Measurements from ENCODE around the gene CSMD2. TPM values are rescaled to one million over a fixed set of nuclear protein-coding genes. Genes with fewer than 3 reads are reported as not detected.
A peak's percentile ranks its signal among the peaks of the same experiment; 100 is the strongest.
"Not testable (repeated sequence)": the region's sequence is repeated elsewhere in the genome, so short reads cannot be mapped to it uniquely, and the experiment has no call there.

The CSMD2 gene
- total RNA-seq, 1 donor from 2014 or later = under 0.01 TPM

- no peak for DNase-seq (ENCODE audit: low read depth in 2 of 2)
Observed at GRCh38 chr1:33512226-33513011, 652.6 kb downstream of the CSMD2 start.

GRCh38 chr1:33509276-33509675 is 655.8 kb downstream of the CSMD2 start:
- not testable (repeated sequence) for DNase-seq (ENCODE audit: low read depth in 2 of 2)

- no peak for DNase-seq (ENCODE audit: low read depth in 2 of 2)
Observed at GRCh38 chr1:33508151-33508550, 656.9 kb downstream of the CSMD2 start.

- DNase-seq (ENCODE audit: low read depth in 2 of 2) = no peak
Observed at GRCh38 chr1:33507661-33508060, 657.4 kb downstream of the CSMD2 start.

GRCh38 chr1:33503506-33503905 is 661.5 kb downstream of the CSMD2 start:
- DNase-seq (ENCODE audit: low read depth in 2 of 2) = no peak

GRCh38 chr1:33502726-33503125 is 662.3 kb downstream of the CSMD2 start:
- no peak for DNase-seq (ENCODE audit: low read depth in 2 of 2)

DNA sequence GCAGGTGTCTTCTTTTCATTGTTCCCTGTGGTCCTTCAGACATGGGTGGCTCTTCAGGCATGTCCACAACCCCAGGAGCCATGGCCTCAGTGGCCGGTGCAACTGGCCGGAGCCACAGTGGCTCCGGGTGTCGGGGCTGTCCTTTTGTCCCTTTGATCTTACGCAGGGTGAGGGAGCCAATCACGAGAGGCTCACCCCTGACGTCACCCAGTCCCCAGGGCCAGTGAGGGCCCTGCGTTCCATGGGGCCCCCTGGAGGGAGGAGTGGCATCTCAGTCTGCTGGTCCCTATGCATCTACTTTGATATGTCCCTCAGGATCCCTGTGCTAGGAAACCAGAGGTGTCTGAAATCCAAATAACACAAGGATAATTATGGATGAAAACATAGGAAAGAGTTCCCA is 663.3 kb downstream of the CSMD2 start:
- no peak for DNase-seq (ENCODE audit: low read depth in 2 of 2)

DNA sequence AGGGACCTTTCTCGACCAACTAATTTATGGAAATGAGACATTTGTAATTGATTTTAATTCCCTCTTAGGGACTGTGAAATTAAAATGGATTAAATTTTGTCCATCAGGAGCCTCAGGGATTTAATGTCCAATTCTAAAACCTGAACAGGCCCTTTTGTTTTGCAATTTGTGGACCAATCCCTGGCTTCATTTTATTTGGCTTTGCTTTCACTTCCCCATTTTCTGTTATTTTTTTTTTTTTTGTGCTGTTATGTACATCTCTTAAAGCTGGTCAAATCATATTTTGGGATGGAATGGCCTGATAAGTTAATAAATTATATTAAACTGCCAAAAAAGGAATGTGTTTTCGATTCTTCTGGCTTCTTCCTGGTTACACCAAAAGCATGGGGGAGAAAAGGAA is 663.7 kb downstream of the CSMD2 start:
- no peak for DNase-seq (ENCODE audit: low read depth in 2 of 2)

DNA sequence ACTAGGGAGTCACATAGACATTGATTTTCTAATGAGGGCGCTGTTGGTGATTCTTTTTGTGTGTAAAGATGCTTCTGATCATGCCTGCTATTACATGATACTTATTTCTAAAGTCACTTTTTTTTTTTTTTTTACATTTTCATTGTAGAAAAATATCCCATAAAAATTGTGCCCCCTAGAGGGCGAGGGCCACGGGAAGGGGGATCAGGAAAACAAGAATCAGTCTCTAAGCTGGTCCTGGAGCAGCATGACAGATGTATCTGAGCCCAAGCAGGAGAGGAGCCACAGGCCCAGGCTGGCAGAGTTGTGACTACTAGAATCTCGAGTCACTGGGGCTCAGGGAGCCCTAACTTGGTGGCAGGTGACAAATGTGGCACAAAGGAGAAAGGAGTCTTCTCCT is 664.5 kb downstream of the CSMD2 start:
- no peak for DNase-seq (ENCODE audit: low read depth in 2 of 2)

DNA sequence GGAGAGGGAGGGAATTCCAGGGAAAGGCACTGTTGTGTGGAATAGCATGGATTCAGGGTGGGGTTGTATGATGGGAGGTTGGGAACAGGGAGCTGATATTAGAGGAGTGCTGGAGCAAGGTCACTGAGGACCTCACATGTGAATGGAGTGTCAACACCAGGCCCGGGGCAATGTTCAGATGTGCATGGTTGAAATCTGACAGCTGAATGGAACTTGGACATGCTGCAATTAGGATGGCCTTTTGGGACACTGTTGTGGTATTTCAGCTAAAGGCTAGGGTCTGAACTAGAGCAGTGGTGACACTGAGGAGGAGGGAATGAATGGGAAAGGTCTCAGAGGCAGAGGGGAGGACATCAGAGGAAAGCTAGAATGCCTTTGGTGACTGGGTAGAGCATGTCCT is 667.6 kb downstream of the CSMD2 start:
- no peak for DNase-seq (ENCODE audit: low read depth in 2 of 2)

GRCh38 chr1:33494929-33495328 is 670.1 kb downstream of the CSMD2 start:
- no peak for DNase-seq (ENCODE audit: low read depth in 2 of 2)

- no peak for DNase-seq (ENCODE audit: low read depth in 2 of 2)
Observed at GRCh38 chr1:33488624-33489023, 676.4 kb downstream of the CSMD2 start.

GRCh38 chr1:33482412-33482811 is 682.6 kb downstream of the CSMD2 start:
- DNase-seq (ENCODE audit: low read depth in 2 of 2) = no peak

GRCh38 chr1:33477451-33477850 is 687.6 kb downstream of the CSMD2 start:
- no peak for DNase-seq (ENCODE audit: low read depth in 2 of 2)

- no peak for DNase-seq (ENCODE audit: low read depth in 2 of 2)
Observed at GRCh38 chr1:33473900-33474299, 691.1 kb downstream of the CSMD2 start.

DNA sequence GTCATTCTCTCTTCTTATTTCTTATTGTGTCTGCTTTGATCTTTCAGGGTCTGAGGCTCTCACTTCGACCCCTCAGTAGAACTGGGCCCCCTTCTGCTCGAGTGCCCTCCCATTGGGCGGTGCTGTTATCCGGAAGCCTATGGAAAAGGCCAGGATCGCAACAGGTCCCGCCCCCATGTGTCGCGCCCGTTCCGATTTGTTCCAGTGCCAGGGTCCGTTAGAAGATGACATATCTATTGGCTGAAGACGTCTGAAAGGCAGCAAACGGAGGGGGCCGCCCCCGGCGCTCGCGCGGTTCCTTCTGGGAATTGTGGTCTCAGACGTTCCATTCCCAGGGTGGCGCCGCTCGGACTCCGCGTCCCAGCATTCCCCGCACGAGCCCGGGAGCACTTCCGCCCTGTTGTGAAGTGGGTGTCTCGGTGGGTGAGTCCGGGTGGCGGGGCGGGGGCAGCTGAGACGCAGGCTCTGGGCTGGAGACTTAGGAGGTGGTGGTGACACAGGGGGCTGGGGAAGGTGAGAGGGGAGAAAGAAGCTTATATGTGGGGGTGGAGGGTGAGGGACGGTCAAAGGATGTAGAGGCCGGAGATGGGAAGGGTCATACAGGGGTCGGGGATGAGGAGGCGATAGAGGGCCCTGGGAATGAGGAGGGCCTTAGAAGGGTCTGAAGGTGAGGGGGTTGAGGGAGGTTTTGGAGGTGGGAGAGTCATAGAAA is 692.6 kb downstream of the CSMD2 start, which contains the start of gene ZSCAN20:
Gene ZSCAN20, plus strand, starts transcription at position 377 of the 712 bp plus-strand sequence. CDS start 6,644 bp downstream, outside the sequence.
- DNase-seq (ENCODE audit: low read depth in 2 of 2) = peak; percentile 93 to 98

GRCh38 chr1:33471416-33471815 is 693.6 kb downstream of the CSMD2 start:
- DNase-seq (ENCODE audit: low read depth in 2 of 2) = no peak

GRCh38 chr1:33470495-33471012 is 694.5 kb downstream of the CSMD2 start:
- DNase-seq (ENCODE audit: low read depth in 2 of 2) = peak; percentile 59 to 81

GRCh38 chr1:33469691-33470090 is 695.3 kb downstream of the CSMD2 start:
- DNase-seq (ENCODE audit: low read depth in 2 of 2) = no peak

GRCh38 chr1:33468967-33469366 is 696.1 kb downstream of the CSMD2 start:
- DNase-seq (ENCODE audit: low read depth in 2 of 2) = no peak

- DNase-seq (ENCODE audit: low read depth in 2 of 2) = no peak
Observed at GRCh38 chr1:33468531-33468930, 696.5 kb downstream of the CSMD2 start.

DNA sequence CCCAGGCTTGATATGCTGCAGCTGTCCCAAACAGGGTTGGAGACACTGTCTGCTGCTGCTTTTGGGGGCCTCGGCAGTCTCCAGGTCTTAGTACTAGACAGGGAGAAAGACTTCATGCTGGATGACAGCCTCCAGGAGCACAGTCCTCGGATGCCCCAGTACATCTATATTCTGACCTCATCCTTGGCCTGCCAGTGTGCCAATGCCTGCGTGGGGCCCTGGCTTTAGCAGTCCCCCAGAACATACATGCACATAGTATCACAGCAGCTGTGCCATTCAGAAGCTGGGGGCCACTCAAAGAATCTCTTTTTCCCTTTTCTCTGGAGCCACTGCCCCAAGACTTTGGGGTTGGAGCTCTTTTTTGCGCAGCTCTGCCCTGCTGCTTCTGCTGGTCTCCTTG is 697.0 kb downstream of the CSMD2 start:
- DNase-seq (ENCODE audit: low read depth in 2 of 2) = no peak

DNA sequence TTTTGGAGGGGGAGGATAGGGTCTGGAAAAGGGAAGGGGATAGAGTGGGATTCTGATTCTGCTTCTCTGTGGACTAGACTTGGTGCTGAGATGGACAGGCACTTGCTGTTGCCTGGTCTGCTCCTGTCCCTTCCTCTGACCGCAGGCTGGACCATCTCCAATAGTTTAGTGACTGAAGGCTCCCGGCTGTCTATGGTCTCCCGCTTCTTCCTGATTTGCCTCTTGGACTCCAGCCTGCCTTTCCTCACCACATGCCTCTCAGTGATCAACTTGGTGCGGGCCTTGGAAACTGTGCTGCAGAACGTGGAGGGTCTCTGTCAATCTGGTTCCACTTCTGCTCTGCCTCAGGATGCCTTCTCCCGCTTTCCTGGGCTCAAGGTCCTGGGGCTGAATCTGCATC is 698.9 kb downstream of the CSMD2 start:
- no peak for DNase-seq (ENCODE audit: low read depth in 2 of 2)

All from dermis microvascular lymphatic vessel endothelial cell (primary cell).